Measurements from ENCODE around the gene HENMT1.
"Not testable (repeated sequence)": the region's sequence is repeated elsewhere in the genome, so short reads cannot be mapped to it uniquely, and the experiment has no call there.

Gene HENMT1

GRCh38 chr1:108661030-108661609, at the start of gene HENMT1:
HENMT1 (minus strand) TSS chr1:108661093; CDS start chr1:108659884, 1,209 bp downstream.
- peak; percentile 77 for DNase-seq

- peak; percentile 64 for DNase-seq
Observed at GRCh38 chr1:108708691-108709660, 48.1 kb upstream of the HENMT1 start.

DNA sequence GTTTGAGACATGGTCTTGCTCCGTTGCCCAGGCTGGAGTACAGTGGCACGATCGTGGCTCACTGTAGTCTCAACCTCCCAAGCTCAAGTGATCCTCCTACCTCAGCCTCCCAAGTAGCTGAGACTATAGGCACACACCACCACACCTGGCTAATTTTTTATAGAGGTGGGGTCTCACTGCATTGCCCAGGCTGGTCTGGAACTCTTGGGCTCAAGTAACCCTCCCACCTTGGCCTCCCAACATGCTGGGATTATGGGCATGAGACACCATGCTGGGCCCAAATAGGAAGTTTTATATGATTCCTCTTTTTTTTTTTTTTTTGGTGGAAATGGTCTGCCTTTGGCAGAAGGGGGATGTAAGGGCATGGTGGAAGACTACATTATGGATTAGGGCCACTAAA, 45.8 kb upstream of the HENMT1 start:
- no peak for DNase-seq

DNA sequence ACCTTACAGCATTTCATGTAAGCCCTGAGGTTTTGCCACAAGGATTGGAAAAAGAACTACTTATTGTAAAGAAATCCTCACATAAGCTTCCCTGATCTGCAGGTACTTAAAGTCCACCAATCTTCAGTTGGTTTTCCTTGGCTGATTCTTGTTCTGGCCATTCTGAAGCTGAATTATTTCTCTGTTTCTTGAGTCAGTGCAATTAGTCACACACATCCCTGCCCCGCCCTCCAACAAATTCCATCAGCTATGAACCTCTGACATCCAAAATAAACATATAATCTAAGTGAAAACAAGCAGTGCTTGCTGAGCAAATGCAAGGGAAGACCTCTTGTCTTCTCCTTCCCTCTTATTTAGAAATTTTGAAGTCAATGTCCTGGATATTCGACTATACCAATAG, 43.6 kb upstream of the HENMT1 start:
- no peak for DNase-seq

- DNase-seq: no peak
Observed at GRCh38 chr1:108703939-108704338, 43.0 kb upstream of the HENMT1 start.

GRCh38 chr1:108702109-108702508, 41.2 kb upstream of the HENMT1 start:
- DNase-seq: not testable (repeated sequence)

- DNase-seq: no peak
Observed at GRCh38 chr1:108701176-108701849, 40.4 kb upstream of the HENMT1 start.

DNA sequence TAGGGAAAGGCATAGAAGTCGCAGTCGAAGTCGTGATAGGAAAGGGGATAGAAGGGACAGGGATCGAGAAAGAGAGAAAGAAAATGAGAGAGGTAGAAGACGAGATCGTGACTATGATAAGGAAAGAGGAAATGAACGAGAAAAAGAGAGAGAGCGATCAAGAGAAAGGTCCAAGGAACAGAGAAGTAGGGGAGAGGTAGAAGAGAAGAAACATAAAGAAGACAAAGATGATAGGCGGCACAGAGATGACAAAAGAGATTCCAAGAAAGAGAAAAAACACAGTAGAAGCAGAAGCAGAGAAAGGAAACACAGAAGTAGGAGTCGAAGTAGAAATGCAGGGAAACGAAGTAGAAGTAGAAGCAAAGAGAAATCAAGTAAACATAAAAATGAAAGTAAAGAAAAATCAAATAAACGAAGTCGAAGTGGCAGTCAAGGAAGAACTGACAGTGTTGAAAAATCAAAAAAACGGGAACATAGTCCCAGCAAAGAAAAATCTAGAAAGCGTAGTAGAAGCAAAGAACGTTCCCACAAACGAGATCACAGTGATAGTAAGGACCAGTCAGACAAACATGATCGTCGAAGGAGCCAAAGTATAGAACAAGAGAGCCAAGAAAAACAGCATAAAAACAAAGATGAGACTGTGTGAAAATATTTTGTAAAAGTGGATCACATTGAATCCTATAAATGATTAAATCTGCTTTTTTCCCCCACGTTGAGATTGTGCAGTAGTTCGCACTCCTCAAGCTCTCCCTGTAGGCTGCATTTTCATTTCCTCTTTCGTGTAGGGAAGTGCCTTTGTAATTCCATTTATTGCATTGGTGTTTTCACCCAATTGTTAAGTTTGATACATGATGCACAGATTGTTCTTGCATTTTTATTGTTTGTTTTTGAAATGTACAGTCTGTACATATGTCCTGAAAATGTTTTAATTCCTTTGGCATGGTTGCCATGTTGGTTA, 38.8 kb upstream of the HENMT1 start:
- no peak for DNase-seq

GRCh38 chr1:108695535-108695934, 34.6 kb upstream of the HENMT1 start:
- DNase-seq: no peak

- DNase-seq: peak; percentile 69
Observed at GRCh38 chr1:108692724-108693655, 32.1 kb upstream of the HENMT1 start.

DNA sequence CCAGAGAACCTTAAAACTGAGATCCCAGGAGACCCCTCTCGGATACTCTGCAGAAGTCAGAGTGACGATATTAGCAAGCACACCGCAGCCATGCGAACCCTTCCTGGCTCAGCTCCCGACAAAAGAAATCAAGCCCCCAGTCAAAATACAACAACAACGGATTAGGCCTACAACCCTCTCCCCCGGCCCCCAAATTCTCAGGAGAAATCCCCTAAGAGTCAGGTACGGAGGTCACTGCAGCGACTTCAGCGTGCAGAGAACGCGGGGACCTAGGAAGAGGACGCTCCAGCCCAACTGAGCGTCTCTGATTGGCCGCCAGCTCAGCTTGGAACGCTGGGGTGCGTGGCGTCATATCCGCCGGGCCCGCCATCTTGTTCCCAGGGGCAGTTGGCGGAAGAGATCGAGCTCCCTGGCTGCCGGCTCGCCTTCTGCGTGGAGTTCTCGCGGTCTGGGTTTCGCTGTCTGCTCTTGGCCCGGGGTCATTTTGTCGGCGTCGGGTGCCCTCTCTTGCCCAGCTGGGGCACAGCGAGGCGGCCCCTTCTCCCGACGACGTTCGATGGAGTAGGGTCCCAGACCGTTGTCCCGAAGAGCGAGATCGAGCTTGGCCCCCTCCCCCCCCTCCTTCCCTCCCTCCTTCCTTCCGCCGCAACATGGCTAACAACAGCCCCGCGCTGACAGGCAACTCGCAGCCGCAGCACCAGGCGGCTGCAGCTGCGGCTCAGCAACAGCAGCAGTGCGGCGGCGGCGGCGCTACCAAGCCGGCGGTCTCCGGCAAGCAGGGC, 31.2 kb upstream of the HENMT1 start, which contains the start of gene PRPF38B:
Gene PRPF38B, plus strand, starts transcription at position 369 of the 782 bp plus-strand sequence. Its CDS starts 282 bp downstream, at position 651.
- DNase-seq: peak; percentile 92

DNA sequence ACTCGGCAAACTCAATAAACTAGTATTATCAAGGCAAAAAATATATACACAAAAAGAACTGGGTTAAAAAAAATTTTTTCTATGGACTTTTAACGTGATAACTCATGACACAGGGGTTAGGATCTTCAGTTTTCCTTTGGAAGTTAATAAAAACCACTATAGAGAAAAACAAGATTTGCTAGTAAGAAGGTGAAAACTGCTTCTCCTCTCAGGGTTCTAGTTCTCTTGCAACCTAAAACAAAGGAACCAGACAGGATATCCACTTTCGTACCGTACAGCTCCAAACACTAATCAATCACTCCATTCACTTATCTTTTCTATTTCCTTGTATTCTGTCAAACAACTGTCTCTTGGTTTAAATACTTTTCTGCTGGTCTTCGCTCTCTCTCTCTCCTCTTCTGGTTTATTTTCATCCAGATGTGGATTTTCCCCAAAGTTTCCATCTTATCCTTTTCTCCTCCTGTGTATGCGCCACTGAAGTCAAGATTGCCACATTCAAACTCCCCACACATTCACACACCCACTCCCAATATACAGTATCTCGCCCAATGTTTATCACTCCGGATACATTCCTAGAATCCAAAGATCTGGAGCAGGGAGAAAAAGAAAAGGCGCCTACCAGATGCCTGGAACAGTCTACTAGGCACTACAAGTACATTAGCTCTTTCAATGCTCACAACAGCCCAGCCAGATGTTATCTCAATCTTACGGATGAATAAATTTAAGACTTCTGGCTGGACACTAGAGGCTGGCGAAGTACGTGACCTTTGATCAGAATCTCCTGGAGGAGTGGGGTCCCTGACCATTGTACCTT, 30.4 kb upstream of the HENMT1 start:
- DNase-seq: no peak

DNA sequence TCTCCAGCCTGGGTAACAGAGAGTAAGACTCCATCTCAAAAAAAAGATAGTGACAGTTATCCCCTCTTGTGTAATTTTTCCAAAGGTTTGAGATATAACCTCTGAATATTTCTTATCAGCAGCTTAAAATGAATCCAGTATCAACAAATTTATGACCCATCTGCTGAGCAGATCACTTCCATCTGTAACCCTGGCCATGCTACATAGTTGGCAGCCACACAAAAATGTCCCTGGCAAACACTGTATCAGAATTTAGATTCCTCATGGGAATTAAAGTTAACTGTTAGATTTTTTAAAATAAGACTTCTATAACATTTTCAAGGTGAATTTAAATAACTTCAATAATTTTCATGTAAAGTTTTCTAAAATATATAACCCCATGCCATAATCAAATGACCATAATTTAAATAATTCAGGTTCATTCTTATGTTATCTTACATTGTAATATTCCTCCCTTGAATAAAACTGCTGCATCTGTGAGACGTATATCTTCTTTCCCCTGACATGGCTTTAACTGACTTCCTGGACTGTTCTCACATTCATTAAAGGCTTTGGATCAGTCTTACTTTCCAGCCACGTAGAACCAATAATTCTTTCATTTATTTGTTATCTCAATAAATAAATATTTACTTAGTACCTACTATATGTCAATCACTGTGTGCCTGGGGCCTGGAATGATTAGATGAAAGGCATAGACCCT, 25.9 kb upstream of the HENMT1 start:
- DNase-seq: no peak

- no peak for DNase-seq
Observed at GRCh38 chr1:108685529-108685928, 24.6 kb upstream of the HENMT1 start.

DNA sequence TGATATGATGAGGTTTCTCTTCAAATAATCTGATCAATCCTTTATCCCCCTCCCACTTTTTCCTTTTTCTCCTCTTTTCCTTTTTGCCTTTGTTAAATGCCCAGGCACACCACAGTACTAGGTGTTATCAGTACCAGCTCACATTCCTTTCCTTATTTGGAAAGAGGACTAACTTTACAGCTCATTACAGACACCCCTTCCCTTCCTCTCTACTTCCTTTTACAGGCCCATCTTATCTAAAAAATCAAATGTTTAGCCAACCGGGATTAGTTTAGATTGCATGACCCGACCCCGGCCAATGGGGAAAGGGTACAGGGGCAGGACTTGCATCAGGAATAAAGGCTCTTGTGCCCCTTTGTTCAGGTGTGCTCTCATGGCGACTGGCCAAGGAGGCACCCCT, 20.8 kb upstream of the HENMT1 start:
- DNase-seq: not testable (repeated sequence)

- DNase-seq: no peak
Observed at GRCh38 chr1:108679586-108680213, 18.8 kb upstream of the HENMT1 start.

GRCh38 chr1:108678706-108679105, 17.8 kb upstream of the HENMT1 start:
- DNase-seq: no peak

GRCh38 chr1:108671143-108671542, 10.2 kb upstream of the HENMT1 start:
- DNase-seq: no peak

Measured in activated CD4-positive, alpha-beta T cell treated with anti-CD3 and anti-CD28 coated beads, Interleukin-2, amount 50 U/mL, for 1 hour (primary cell).